K562 (cell line): ENCODE measurements around the gene COL1A2. TPM values are rescaled to one million over a fixed set of nuclear protein-coding genes. Genes with fewer than 3 reads are reported as not detected.

ENCODE experiments used
- ATAC-seq: fragments of 200-7000 bp; cut with Tn5 transposase; 3 replicates; pipeline ENCODE4 v1.9.1; 2020; ENCODE audit warnings: moderate library complexity
- BruUV-seq: library from RNA; stranded (reverse); fragments of 400-500 nt; replicated peaks from 2 replicates; lab custom pipeline; 2021; lab: Mats Ljungman, UMichigan
- CTCF ChIA-PET: fragments of 300-600 bp; formaldehyde crosslinking; extraction: SDS; loops from one replicate; lab custom pipeline; 2021; ENCODE audit warnings: low intra/inter-chr PET ratio; lab: Yijun Ruan, JAX
- POLR2A ChIA-PET: fragments of 300-600, 350-650 bp; sonication (Branson Sonifier 250); formaldehyde crosslinking; extraction: SDS; loops from one replicate; lab custom pipeline; 2021; ENCODE audit warnings: antibody characterized with exemption, inconsistent platforms; lab: Yijun Ruan, JAX
- DNase-seq, 4 experiments: peaks; one replicate each; pipeline versions ENCODE4 v3.0.0 to v3.0.0-alpha.2; 2011 to 2018; ENCODE audit warnings: low spot score in 3 of 4, mixed read lengths in 3 of 4; ENCODE audit errors: extremely low read depth in 1 of 4
- FAIRE-seq: peaks from 2 replicates; lab custom pipeline; 2011; peaks lifted over from hg19 to GRCh38; lab: Jason Lieb, UNC
- H2AFZ ChIP-seq: 2 replicates; pipeline ENCODE4 v1.6.0; 2011; ENCODE audit warnings: low read depth, low read length, control low read depth, inconsistent platforms
- H3K27ac ChIP-seq: fragments of 200-600 bp; 3 replicates; pipeline ENCODE4 v1.8.0; 2011; ENCODE audit warnings: low read depth, mild to moderate bottlenecking, control low read depth, inconsistent platforms, low read length, moderate library complexity, mixed read lengths; ENCODE audit errors: extremely low read depth
- H3K27me3 ChIP-seq, 2 experiments: fragments of 300-600 bp in 1 of 2; 2 replicates in 1 of 2; 3 replicates in 1 of 2; pipeline versions ENCODE4 v1.6.0 to v1.8.0; 2011; ENCODE audit warnings: inconsistent platforms in 2 of 2, low read length in 2 of 2, mild to moderate bottlenecking in 1 of 2, mixed read lengths in 1 of 2, moderate library complexity in 1 of 2; ENCODE audit not compliant: control insufficient read depth in 2 of 2, insufficient read depth in 2 of 2
- H3K36me3 ChIP-seq: fragments of 300-600 bp; 3 replicates; pipeline ENCODE4 v1.8.0; 2011; ENCODE audit warnings: mild to moderate bottlenecking, low read length, inconsistent platforms; ENCODE audit not compliant: control insufficient read depth, insufficient read depth
- H3K4me1 ChIP-seq, 2 experiments: fragments of 200-600 bp in 1 of 2; replicated peaks in 1 of 2; 2 replicates in 1 of 2; 3 replicates in 1 of 2; pipeline versions ENCODE4 v1.5.1 to v1.8.0; 2011; ENCODE audit warnings: inconsistent platforms in 2 of 2, low read length in 2 of 2, mild to moderate bottlenecking in 1 of 2, mixed read lengths in 1 of 2, moderate library complexity in 1 of 2; ENCODE audit not compliant: control insufficient read depth in 2 of 2, insufficient read depth in 2 of 2
- H3K4me2 ChIP-seq: 2 replicates; pipeline ENCODE4 v1.6.1; 2011; ENCODE audit warnings: low read length, control low read depth, inconsistent platforms, mixed read lengths; ENCODE audit not compliant: insufficient read depth
- H3K4me3 ChIP-seq: fragments of 200-600 bp; sonication (generic), shearing (Covaris generic); 2 replicates; pipeline ENCODE4 v1.5.1; 2016; ENCODE audit warnings: control low read depth, inconsistent platforms
- H3K79me2 ChIP-seq: fragments of 200-600 bp; 3 replicates; pipeline ENCODE4 v1.8.0; 2011; ENCODE audit warnings: low read length, inconsistent platforms; ENCODE audit not compliant: control insufficient read depth, insufficient read depth
- H3K9ac ChIP-seq, 2 experiments: 2 replicates each; pipeline versions ENCODE4 v1.6.0 to v1.6.1; 2011; ENCODE audit warnings: low read depth in 2 of 2, low read length in 2 of 2, control low read depth in 1 of 2, inconsistent platforms in 1 of 2, mild to moderate bottlenecking in 1 of 2, mixed read lengths in 1 of 2; ENCODE audit not compliant: insufficient read depth in 1 of 2
- H3K9me1 ChIP-seq: one replicate; pipeline ENCODE4 v1.6.0; 2011; ENCODE audit warnings: inconsistent platforms, mild to moderate bottlenecking, low read length, moderate library complexity; ENCODE audit not compliant: control insufficient read depth, insufficient read depth
- H3K9me3 ChIP-seq: replicated peaks from 2 replicates; pipeline ENCODE4 v1.5.1; 2011; ENCODE audit warnings: low read depth, low read length, inconsistent platforms; ENCODE audit not compliant: control insufficient read depth, insufficient read depth
- H4K20me1 ChIP-seq: replicated peaks from 2 replicates; pipeline ENCODE4 v1.6.1; 2011; ENCODE audit warnings: low read length, inconsistent platforms, mixed read lengths; ENCODE audit not compliant: control insufficient read depth, insufficient read depth
- DPF2 ChIP-seq: fragments of 450-650 bp; IDR thresholded peaks from 2 replicates; pipeline ENCODE4 v1.6.1; 2016
- E2F6 ChIP-seq, 2 experiments: IDR thresholded peaks; 2 replicates each; pipeline ENCODE4 v1.6.1; 2011; ENCODE audit warnings: borderline replicate concordance in 1 of 2, control low read depth in 1 of 2, low read depth in 1 of 2, low read length in 1 of 2, mild to moderate bottlenecking in 1 of 2, mixed read lengths in 1 of 2, moderate library complexity in 1 of 2; ENCODE audit not compliant: insufficient read depth in 1 of 2, insufficient read length in 1 of 2, poor library complexity in 1 of 2, severe bottlenecking in 1 of 2; ENCODE audit errors: extremely low read depth in 1 of 2
- GABPB2 ChIP-seq: fragments of 250-450 bp; sonication (Bioruptor Pico); conservative IDR thresholded peaks from 2 replicates; pipeline ENCODE4 v1.5.1; 2021; ENCODE audit warnings: mild to moderate bottlenecking
- GTF2F1 ChIP-seq: IDR thresholded peaks from 2 replicates; pipeline ENCODE4 v1.6.1; 2011; ENCODE audit warnings: low read depth, low read length, improper control_type of control experiment
- HNRNPH1 ChIP-seq: fragments of 200-400 bp; formaldehyde crosslinking; optimal IDR thresholded peaks from 2 replicates; pipeline ENCODE3; 2017; ENCODE audit warnings: low read depth, mild to moderate bottlenecking, low read length, moderate library complexity
- JUNB ChIP-seq: fragments of 450-650 bp; formaldehyde crosslinking; conservative IDR thresholded peaks from 2 replicates; pipeline ENCODE4 v1.4.0; 2020; ENCODE audit warnings: mild to moderate bottlenecking
- KLF13 ChIP-seq: fragments of 450-650 bp; IDR thresholded peaks from 2 replicates; pipeline ENCODE4 v1.6.1; 2016; ENCODE audit warnings: missing genetic modification characterization, low read depth, mild to moderate bottlenecking, missing compliant biosample characterization, moderate library complexity, borderline replicate concordance
- MNT ChIP-seq, 2 experiments: fragments of 450-650 bp; conservative IDR thresholded peaks; 2 replicates each; pipeline ENCODE4 v1.6.1; 2017; ENCODE audit warnings: mild to moderate bottlenecking in 2 of 2, moderate library complexity in 2 of 2
- MTA2 ChIP-seq: fragments of 450-650 bp; IDR thresholded peaks from 2 replicates; pipeline ENCODE4 v1.6.1; 2016; ENCODE audit warnings: low read depth
- MXI1 ChIP-seq: IDR thresholded peaks from 2 replicates; pipeline ENCODE4 v1.6.1; 2011; ENCODE audit warnings: low read depth, mild to moderate bottlenecking, improper control_type of control experiment, low read length
- NR2C1 ChIP-seq, 2 experiments: fragments of 450-650 bp; IDR thresholded peaks; 2 replicates each; pipeline ENCODE4 v1.6.1; 2017; ENCODE audit warnings: mild to moderate bottlenecking in 2 of 2, antibody characterized with exemption in 1 of 2, inconsistent platforms in 1 of 2, missing compliant biosample characterization in 1 of 2, missing genetic modification characterization in 1 of 2
- RBM14 ChIP-seq: fragments of 200-400 bp; formaldehyde crosslinking; IDR thresholded peaks from 2 replicates; pipeline ENCODE4 v1.6.1; 2018; ENCODE audit warnings: low read depth, mild to moderate bottlenecking, low read length, moderate library complexity, borderline replicate concordance; ENCODE audit not compliant: insufficient read depth
- SAFB2 ChIP-seq: fragments of 200-400 bp; formaldehyde crosslinking; IDR thresholded peaks from 2 replicates; pipeline ENCODE4 v1.6.1; 2018; ENCODE audit warnings: borderline replicate concordance, low read length, low read depth, moderate library complexity; ENCODE audit not compliant: severe bottlenecking
- SMARCC2 ChIP-seq: fragments of 450-650 bp; IDR thresholded peaks from 2 replicates; pipeline ENCODE4 v1.6.1; 2017; ENCODE audit warnings: antibody characterized with exemption, moderate library complexity, mild to moderate bottlenecking, low read depth
- ZBTB26 ChIP-seq: fragments of 450-650 bp; formaldehyde crosslinking; IDR thresholded peaks from 2 replicates; pipeline ENCODE4 v1.4.0; 2022; ENCODE audit warnings: missing genetic modification characterization
- ZFP91 ChIP-seq: sonication (generic); formaldehyde crosslinking; IDR thresholded peaks from 2 replicates; pipeline ENCODE4 v1.8.0; 2022; ENCODE audit warnings: mild to moderate bottlenecking, missing genetic modification reagents
- ZNF766 ChIP-seq: fragments of 200-800 bp; sonication (Bioruptor generic); conservative IDR thresholded peaks from 2 replicates; pipeline ENCODE4 v1.6.1; 2016; ENCODE audit warnings: missing genetic modification characterization, missing compliant biosample characterization
- WGBS: fragments of 100-300 bp; shearing (Covaris generic); methylation state at CpG from one replicate; pipeline ENCODE4 v1.1.6; 2016; ENCODE audit warnings: low coverage, mixed read lengths; ENCODE audit not compliant: insufficient coverage; ENCODE audit errors: missing lambda C conversion rate; 5-methylcytosine and 5-hydroxymethylcytosine counted together
- in situ Hi-C: fragments of 300-500 bp; cut with MboI; formaldehyde crosslinking; loops from 4 replicates; pipeline ENCODE4 v1.15.0; 2018; ENCODE audit warnings: inconsistent platforms, mixed read lengths
- intact Hi-C: fragments of 100-400 bp; cut with micrococcal nuclease; formaldehyde crosslinking; loops from 2 replicates; pipeline ENCODE4 v1.14.2; 2022
- polyA plus RNA-seq, 8 experiments: library from polyadenylated mRNA; depleted of rRNA in 4 of 8; stranded (reverse) in 5 of 8; unstranded in 3 of 8; fragments of >200 nt; fragmentation: Nextera tagmentation in 2 of 8; fragmentation: Illumina TruSeq in 1 of 8; extraction: Ambion mirVana in 2 of 8; extraction: Trizol in 1 of 8; gene quantifications; 2 replicates each; pipeline versions ENCODE4 v1.2.1 to v1.2.3, GENCODE V29; 2011 to 2014; ENCODE audit warnings: inconsistent platforms in 1 of 8, missing spikeins in 1 of 8
- total RNA-seq, 7 experiments: library from RNA; depleted of rRNA in 6 of 7; stranded (reverse); fragments of >200 nt in 6 of 7; fragmentation: Illumina TruSeq in 2 of 7; extraction: Trizol in 2 of 7; gene quantifications; 2 replicates each; pipeline versions ENCODE4 v1.2.1 to v1.2.3, GENCODE V29; 2011 to 2021; ENCODE audit warnings: low replicate concordance in 1 of 7

COL1A2 gene
- total and polyA plus RNA-seq, 9 of the 15 experiments (the other 6 are each of a cell fraction or from before 2014, with no cell fraction given) = 0.94 to 11.6 (median 1.7) TPM

- Histone ChIP-seq H3K9ac (no peak overlapping the region), H3K9me3 (no peaks in the 10 kb centered on the region), H3K9me1 (no peaks in the 10 kb centered on the region), H3K27ac (no peak overlapping the region), H3K4me1 (peaks cover 5 to 7% of the 10 kb centered on the region in 2 experiments; a peak in 4 of 5 replicates), H3K79me2 (no peaks in the 10 kb centered on the region), H3K4me2 (no peak overlapping the region), H4K20me1 (no peaks in the 10 kb centered on the region), H3K27me3 (peaks cover 0 to 10% of the 10 kb centered on the region in 2 experiments; a peak in 1 of 5 replicates), H2AFZ (no peak overlapping the region), H3K4me3 (no peak overlapping the region), H3K36me3 (no peaks in the 10 kb centered on the region)
- no peak for ATAC-seq
- intact Hi-C loops (loop anchor here (10.0 kb wide), 2 partner anchors 308 to 768 kb away; no protein-coding TSS in a partner anchor), in situ Hi-C loops (loop anchor here (10.0 kb wide), 1 partner anchor 688 kb away; no protein-coding TSS in a partner anchor)
- ChIA-PET CTCF (no interaction called here), POLR2A (no interaction called here)
- FAIRE-seq = no peak
- no peak for TF ChIP-seq ZNF766 (CRISPR knock-in tag)
- TF ChIP-seq NR2C1 (IDR thresholded peaks at IDR 0.05) = no peak
- TF ChIP-seq NR2C1 (tag; IDR thresholded peaks at IDR 0.05) = no peak
- TF ChIP-seq MNT (conservative IDR thresholded peaks at IDR 0.05) = no peak
- TF ChIP-seq GABPB2 (CRISPR knock-in tag) = no peak
- no peak for TF ChIP-seq MTA2
- no peak for TF ChIP-seq E2F6 (IDR thresholded peaks at IDR 0.05; ENCODE audit: borderline replicate concordance in 1 of 2, extremely low read depth in 1 of 2, insufficient read depth in 1 of 2, insufficient read length in 1 of 2, low read depth in 1 of 2, low read length in 1 of 2, poor library complexity in 1 of 2, severe bottlenecking in 1 of 2)
- TF ChIP-seq RBM14 = no peak
- no peak for TF ChIP-seq HNRNPH1
- TF ChIP-seq MXI1 = no peak
- TF ChIP-seq GTF2F1 = no peak
- TF ChIP-seq SAFB2 = no peak
- no peak for TF ChIP-seq ZFP91 (CRISPR knock-in tag)
- TF ChIP-seq SMARCC2 = no peak
- no peak for TF ChIP-seq DPF2
- TF ChIP-seq KLF13 = no peak
- TF ChIP-seq ZBTB26 (CRISPR knock-in tag) = no peak
- TF ChIP-seq JUNB (CRISPR knock-in tag) = no peak
- no TSS peak for BruUV-seq
- 5% methylated on average over 1 of the region's 1 CpG for WGBS
- no peak for DNase-seq
Observed at GRCh38 chr7:94392393-94392786, 2.3 kb upstream of the COL1A2 start.
